GM23248 (cell line): Measurements from ENCODE around the gene OR10G7.

Source experiments
- EZH2 ChIP-seq: fragments of 200-600 bp; sonication (generic); IDR thresholded peaks from 2 replicates; pipeline ENCODE4 v1.6.1; 2018; ENCODE audit warnings: antibody characterized with exemption, mild to moderate bottlenecking; ENCODE audit not compliant: insufficient read depth, poor library complexity, severe bottlenecking
- EZH2phosphoT487 ChIP-seq: fragments of 200-600 bp; sonication (generic); IDR thresholded peaks from 2 replicates; pipeline ENCODE4 v1.6.1; 2018; ENCODE audit warnings: antibody characterized with exemption, moderate library complexity, mild to moderate bottlenecking, low read depth; ENCODE audit not compliant: insufficient read depth

- TF ChIP-seq EZH2 (no peak), EZH2phosphoT487 (no peak)
These were observed 1.6 kb downstream of the OR10G7 start for GRCh38 chr11:124039557-124039956.
